Trophoblast cell (in vitro differentiated cells and primary cell): ENCODE data around the gene OPA1.

ENCODE experiments used
- DNase-seq, 2 donors: peaks; one replicate each; pipeline ENCODE4 v3.0.0-alpha.2; 2016
- H2AFZ ChIP-seq: 2 replicates; pipeline ENCODE4 v1.6.1; 2013; ENCODE audit warnings: low read length, moderate library complexity, mild to moderate bottlenecking; ENCODE audit not compliant: insufficient read depth, poor library complexity
- H2AK5ac ChIP-seq: 2 replicates; pipeline ENCODE4 v1.6.1; 2013; ENCODE audit warnings: mild to moderate bottlenecking, low read length
- H2BK120ac ChIP-seq: 2 replicates; pipeline ENCODE4 v1.6.1; 2013; ENCODE audit warnings: low read length, mild to moderate bottlenecking, moderate library complexity; ENCODE audit not compliant: insufficient read depth, poor library complexity
- H2BK12ac ChIP-seq: 2 replicates; pipeline ENCODE4 v1.6.1; 2013; ENCODE audit warnings: mild to moderate bottlenecking, low read length, moderate library complexity
- H2BK5ac ChIP-seq: 2 replicates; pipeline ENCODE4 v1.6.1; 2013; ENCODE audit warnings: low read length, low read depth, moderate library complexity, mild to moderate bottlenecking; ENCODE audit not compliant: poor library complexity
- H3K14ac ChIP-seq: 2 replicates; pipeline ENCODE4 v1.6.1; 2013; ENCODE audit warnings: mild to moderate bottlenecking, low read length
- H3K18ac ChIP-seq: 2 replicates; pipeline ENCODE4 v1.6.1; 2013; ENCODE audit warnings: mild to moderate bottlenecking, low read length
- H3K23ac ChIP-seq: 2 replicates; pipeline ENCODE4 v1.6.1; 2013; ENCODE audit warnings: low read length
- H3K27ac ChIP-seq: 2 replicates; pipeline ENCODE4 v1.5.1; 2013; ENCODE audit warnings: low read depth, mild to moderate bottlenecking, inconsistent platforms, low read length, moderate library complexity
- H3K27me3 ChIP-seq: 2 replicates; pipeline ENCODE4 v1.6.1; 2013; ENCODE audit warnings: inconsistent platforms, mild to moderate bottlenecking, low read length, moderate library complexity; ENCODE audit not compliant: insufficient read depth
- H3K36me3 ChIP-seq, 2 experiments: 1 replicate in 1 of 2; 2 replicates in 1 of 2; pipeline ENCODE4 v1.6.1; 2013; ENCODE audit warnings: low read length in 2 of 2, mild to moderate bottlenecking in 2 of 2, moderate library complexity in 1 of 2; ENCODE audit not compliant: insufficient read depth in 2 of 2, control insufficient read depth in 1 of 2
- H3K4ac ChIP-seq: 2 replicates; pipeline ENCODE4 v1.6.1; 2013; ENCODE audit warnings: low read depth, mild to moderate bottlenecking, low read length, moderate library complexity
- H3K4me1 ChIP-seq, 2 experiments: 1 replicate in 1 of 2; 2 replicates in 1 of 2; pipeline ENCODE4 v1.6.1; 2013; ENCODE audit warnings: low read length in 2 of 2, mild to moderate bottlenecking in 2 of 2, moderate library complexity in 1 of 2; ENCODE audit not compliant: insufficient read depth in 2 of 2, control insufficient read depth in 1 of 2
- H3K4me2 ChIP-seq: 2 replicates; pipeline ENCODE4 v1.6.1; 2013; ENCODE audit warnings: inconsistent platforms, mild to moderate bottlenecking, low read length, moderate library complexity
- H3K4me3 ChIP-seq: 2 replicates; pipeline ENCODE4 v1.5.1; 2013; ENCODE audit warnings: mild to moderate bottlenecking, low read depth, low read length, inconsistent platforms
- H3K79me1 ChIP-seq: one replicate; pipeline ENCODE4 v1.6.1; 2013; ENCODE audit warnings: low read length
- H3K79me2 ChIP-seq: 2 replicates; pipeline ENCODE4 v1.6.1; 2013; ENCODE audit warnings: low read length, mild to moderate bottlenecking; ENCODE audit not compliant: control insufficient read depth, insufficient read depth, poor library complexity
- H3K9ac ChIP-seq: 2 replicates; pipeline ENCODE4 v1.6.1; 2013; ENCODE audit warnings: mild to moderate bottlenecking, low read length
- H3K9me3 ChIP-seq: 2 replicates; pipeline ENCODE4 v1.6.1; 2013; ENCODE audit warnings: low read depth, mild to moderate bottlenecking, control low read depth, inconsistent platforms, low read length; ENCODE audit not compliant: insufficient read depth
- H4K12ac ChIP-seq: 2 replicates; pipeline ENCODE4 v1.6.1; 2013; ENCODE audit warnings: low read depth, mild to moderate bottlenecking, low read length, moderate library complexity
- H4K8ac ChIP-seq: 2 replicates; pipeline ENCODE4 v1.6.1; 2013; ENCODE audit warnings: low read depth, mild to moderate bottlenecking, low read length, moderate library complexity
- H4K91ac ChIP-seq: one replicate; pipeline ENCODE4 v1.6.1; 2013; ENCODE audit warnings: low read depth, mild to moderate bottlenecking, low read length, moderate library complexity
- WGBS: extraction: QIAGEN DNeasy Blood & Tissue Kit; methylation state at CpG from one replicate; pipeline ENCODE4 v1.1.7; 2013; ENCODE audit warnings: missing lambda C conversion rate; ENCODE audit not compliant: insufficient read length, insufficient coverage; ENCODE audit errors: extremely low coverage; 5-methylcytosine and 5-hydroxymethylcytosine counted together

Gene OPA1

GRCh38 chr3:193701953-193702635 lies 109.1 kb downstream of the OPA1 start:
- H2BK120ac ChIP-seq = no peak overlapping the region
- no peaks in the 10 kb centered on the region for H3K27me3 ChIP-seq
- H2AFZ ChIP-seq = no peak overlapping the region
- no peaks in the 10 kb centered on the region for H3K79me2 ChIP-seq
- H3K79me1 ChIP-seq = no peaks in the 10 kb centered on the region
- H4K91ac ChIP-seq = no peak overlapping the region
- H3K4ac ChIP-seq = no peak overlapping the region
- no peak overlapping the region for H3K23ac ChIP-seq
- no peak overlapping the region for H4K8ac ChIP-seq
- H3K27ac ChIP-seq = no peak overlapping the region
- no peak overlapping the region for H3K9ac ChIP-seq
- no peak overlapping the region for H3K4me3 ChIP-seq
- no peak overlapping the region for H4K12ac ChIP-seq
- H2AK5ac ChIP-seq = no peak overlapping the region
- H3K9me3 ChIP-seq = no peaks in the 10 kb centered on the region
- no CpG with 5 or more reads among the region's 8 CpGs for WGBS
- H2BK12ac ChIP-seq = no peak overlapping the region
- DNase-seq = no peak
- H3K36me3 ChIP-seq = no peaks in the 10 kb centered on the region
- H3K18ac ChIP-seq = no peak overlapping the region
- H2BK5ac ChIP-seq = no peak overlapping the region
- no peaks in the 10 kb centered on the region for H3K4me1 ChIP-seq
- no peak overlapping the region for H3K14ac ChIP-seq
- no peak overlapping the region for H3K4me2 ChIP-seq

- no peaks in the 10 kb centered on the region for H3K36me3 ChIP-seq
- no peak overlapping the region for H2BK120ac ChIP-seq
- no peak overlapping the region for H2AFZ ChIP-seq
- H3K4me1 ChIP-seq = no peaks in the 10 kb centered on the region
- no peak for DNase-seq
- no peak overlapping the region for H2BK12ac ChIP-seq
- no peak overlapping the region for H2BK5ac ChIP-seq
- H3K4me2 ChIP-seq = no peak overlapping the region
- H3K9me3 ChIP-seq = no peaks in the 10 kb centered on the region
- no peak overlapping the region for H3K18ac ChIP-seq
- H3K14ac ChIP-seq = no peak overlapping the region
- no peaks in the 10 kb centered on the region for H3K27me3 ChIP-seq
- no peak overlapping the region for H4K91ac ChIP-seq
- H3K23ac ChIP-seq = no peak overlapping the region
- H2AK5ac ChIP-seq = no peak overlapping the region
- no peaks in the 10 kb centered on the region for H3K79me2 ChIP-seq
- no peak overlapping the region for H4K12ac ChIP-seq
- no peak overlapping the region for H3K4me3 ChIP-seq
- WGBS = no CpG with 5 or more reads among the region's 3 CpGs
- no peak overlapping the region for H3K4ac ChIP-seq
- H3K27ac ChIP-seq = no peak overlapping the region
- no peak overlapping the region for H4K8ac ChIP-seq
- no peaks in the 10 kb centered on the region for H3K79me1 ChIP-seq
- H3K9ac ChIP-seq = no peak overlapping the region
Measured at GRCh38 chr3:193702967-193703366, 110.0 kb downstream of the OPA1 start.

GRCh38 chr3:193704431-193704830 lies 111.4 kb downstream of the OPA1 start:
- H3K36me3 ChIP-seq = no peaks in the 10 kb centered on the region
- H3K9me3 ChIP-seq = no peaks in the 10 kb centered on the region
- no peak overlapping the region for H3K14ac ChIP-seq
- no peak overlapping the region for H2BK120ac ChIP-seq
- DNase-seq = no peak
- H3K27me3 ChIP-seq = no peaks in the 10 kb centered on the region
- no peak overlapping the region for H3K18ac ChIP-seq
- no peaks in the 10 kb centered on the region for H3K79me1 ChIP-seq
- no CpG with 5 or more reads among the region's 5 CpGs for WGBS
- no peak overlapping the region for H4K91ac ChIP-seq
- no peaks in the 10 kb centered on the region for H3K79me2 ChIP-seq
- H3K4me3 ChIP-seq = no peak overlapping the region
- H3K27ac ChIP-seq = no peak overlapping the region
- H3K4ac ChIP-seq = no peak overlapping the region
- H2BK5ac ChIP-seq = no peak overlapping the region
- no peak overlapping the region for H2AK5ac ChIP-seq
- no peak overlapping the region for H3K9ac ChIP-seq
- H4K12ac ChIP-seq = no peak overlapping the region
- H2AFZ ChIP-seq = no peak overlapping the region
- no peak overlapping the region for H3K4me2 ChIP-seq
- H3K4me1 ChIP-seq = no peaks in the 10 kb centered on the region
- no peak overlapping the region for H3K23ac ChIP-seq
- H4K8ac ChIP-seq = no peak overlapping the region
- H2BK12ac ChIP-seq = no peak overlapping the region

GRCh38 chr3:193708270-193708669 lies 115.3 kb downstream of the OPA1 start:
- no peak overlapping the region for H3K23ac ChIP-seq
- no peak overlapping the region for H3K9ac ChIP-seq
- H2BK120ac ChIP-seq = no peak overlapping the region
- peaks cover 0 to 2% of the 10 kb centered on the region in 2 experiments for H3K4me1 ChIP-seq
- DNase-seq = no peak
- H2BK12ac ChIP-seq = no peak overlapping the region
- no peak overlapping the region for H4K8ac ChIP-seq
- H2BK5ac ChIP-seq = no peak overlapping the region
- no peak overlapping the region for H3K14ac ChIP-seq
- no peak overlapping the region for H3K4ac ChIP-seq
- no peaks in the 10 kb centered on the region for H3K9me3 ChIP-seq
- no peaks in the 10 kb centered on the region for H3K36me3 ChIP-seq
- no peaks in the 10 kb centered on the region for H3K27me3 ChIP-seq
- no peak overlapping the region for H2AK5ac ChIP-seq
- H3K4me3 ChIP-seq = no peak overlapping the region
- H2AFZ ChIP-seq = no peak overlapping the region
- H3K79me1 ChIP-seq = no peaks in the 10 kb centered on the region
- no CpG with 5 or more reads among the region's 3 CpGs for WGBS
- no peak overlapping the region for H4K91ac ChIP-seq
- H3K4me2 ChIP-seq = no peak overlapping the region
- no peaks in the 10 kb centered on the region for H3K79me2 ChIP-seq
- H3K27ac ChIP-seq = no peak overlapping the region
- H4K12ac ChIP-seq = no peak overlapping the region
- H3K18ac ChIP-seq = no peak overlapping the region
